Fibroblast of skin of back (primary cell): ENCODE results near the gene FADS3.
A peak's percentile ranks its signal among the peaks of the same experiment; 100 is the strongest.

Source experiments
- DNase-seq: peaks from one replicate; pipeline ENCODE4 v3.0.0-alpha.2; 2013

The FADS3 gene

DNA sequence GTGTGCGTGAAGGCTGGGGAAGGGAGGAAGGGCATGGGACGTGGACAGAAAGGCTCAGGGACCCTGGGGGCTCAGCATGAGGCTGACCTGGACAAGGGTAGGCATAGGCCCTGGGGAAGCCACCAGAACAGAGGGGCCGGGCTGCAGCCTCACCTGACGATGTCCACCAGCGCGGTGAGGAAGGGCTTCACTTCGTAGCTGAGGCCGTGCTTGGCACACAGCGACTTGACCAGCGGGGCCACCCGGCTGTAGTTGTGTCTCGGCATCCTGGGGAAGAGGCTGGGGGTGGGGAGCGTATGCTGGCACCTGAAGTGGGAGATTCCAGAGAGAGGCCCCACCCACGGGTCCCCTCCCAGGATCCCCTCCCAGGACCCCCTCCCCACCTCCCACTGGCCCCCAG lies 15.6 kb downstream of the FADS3 start:
- no peak for DNase-seq

DNA sequence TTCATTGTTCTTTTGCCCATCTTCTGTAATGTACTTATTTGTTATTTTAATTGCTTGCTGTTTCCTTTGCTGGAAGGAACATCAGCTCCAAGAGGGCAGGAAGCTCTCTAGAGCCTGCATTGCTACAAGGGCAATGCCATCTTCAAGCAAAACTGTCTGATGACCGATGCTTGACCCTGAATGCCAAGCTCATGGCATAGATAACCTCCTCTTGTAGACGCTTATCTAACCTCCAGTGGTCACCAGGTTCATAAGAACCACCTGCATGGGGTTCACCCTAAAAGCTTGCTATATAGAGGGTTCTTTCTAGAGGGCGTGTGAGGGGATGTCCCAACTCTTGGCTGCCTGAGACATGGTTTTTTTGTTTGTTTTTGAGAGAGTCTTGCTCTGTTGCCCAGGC lies 16.5 kb downstream of the FADS3 start:
- no peak for DNase-seq

DNA sequence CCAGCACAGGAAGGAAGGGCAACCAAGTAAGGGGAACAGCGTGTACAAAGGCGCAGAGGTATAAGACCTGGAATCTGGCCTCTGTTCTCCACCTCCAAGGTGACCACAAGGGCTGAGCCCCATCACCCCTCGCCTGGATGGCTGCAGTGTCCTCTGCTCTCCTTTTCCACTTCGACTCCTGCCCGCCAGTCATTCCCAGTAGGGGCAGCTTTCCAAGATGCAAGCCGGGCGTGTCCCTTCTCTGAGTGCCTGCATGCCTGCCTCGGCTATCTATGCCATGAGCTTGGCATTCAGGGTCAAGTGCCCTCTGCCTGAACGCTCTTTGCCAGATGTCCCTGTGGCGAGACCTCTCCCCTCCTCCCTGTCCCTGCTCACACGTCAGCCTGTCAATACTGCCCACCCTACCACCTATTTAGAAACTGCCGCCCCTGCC lies 17.0 kb downstream of the FADS3 start:
- DNase-seq: no peak

DNA sequence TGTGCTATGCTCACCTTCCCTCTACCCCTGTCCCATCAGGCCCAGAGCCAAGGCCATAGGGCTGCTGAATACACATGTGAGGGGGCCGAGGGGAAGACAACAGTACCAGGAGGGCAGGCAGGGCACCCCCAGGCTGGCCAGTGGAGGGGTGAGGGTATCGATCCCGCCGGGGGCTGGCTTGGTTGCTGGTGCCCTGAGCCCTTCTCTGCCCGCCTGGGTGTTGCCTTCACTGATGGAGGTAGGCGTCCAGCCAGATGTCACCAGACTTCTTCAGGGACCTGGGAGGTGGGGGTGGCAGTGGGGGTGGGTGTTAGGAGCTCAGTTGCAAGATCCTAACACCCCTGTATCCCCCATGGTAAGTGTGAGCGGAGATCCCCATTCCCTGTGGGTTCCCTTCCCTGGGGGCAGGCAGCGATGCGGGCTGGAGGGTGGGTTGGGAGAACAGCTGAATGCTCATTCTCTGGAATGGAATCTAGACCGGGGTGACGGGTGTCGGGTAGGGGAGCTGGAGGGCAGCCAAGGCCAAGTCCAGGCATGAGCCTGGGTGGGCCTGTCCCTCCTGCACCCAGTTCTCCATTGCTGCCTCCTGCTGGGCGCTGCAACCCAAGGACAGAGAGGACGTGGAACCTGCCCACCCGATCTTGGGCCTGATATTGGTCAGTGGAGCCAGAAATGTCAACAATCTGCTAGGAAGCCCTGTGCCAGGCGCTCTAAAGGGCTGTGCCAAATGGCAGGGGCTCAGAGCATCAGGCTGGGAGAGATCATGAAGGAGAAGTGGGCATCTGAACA lies 17.6 kb downstream of the FADS3 start:
- no peak for DNase-seq

DNA sequence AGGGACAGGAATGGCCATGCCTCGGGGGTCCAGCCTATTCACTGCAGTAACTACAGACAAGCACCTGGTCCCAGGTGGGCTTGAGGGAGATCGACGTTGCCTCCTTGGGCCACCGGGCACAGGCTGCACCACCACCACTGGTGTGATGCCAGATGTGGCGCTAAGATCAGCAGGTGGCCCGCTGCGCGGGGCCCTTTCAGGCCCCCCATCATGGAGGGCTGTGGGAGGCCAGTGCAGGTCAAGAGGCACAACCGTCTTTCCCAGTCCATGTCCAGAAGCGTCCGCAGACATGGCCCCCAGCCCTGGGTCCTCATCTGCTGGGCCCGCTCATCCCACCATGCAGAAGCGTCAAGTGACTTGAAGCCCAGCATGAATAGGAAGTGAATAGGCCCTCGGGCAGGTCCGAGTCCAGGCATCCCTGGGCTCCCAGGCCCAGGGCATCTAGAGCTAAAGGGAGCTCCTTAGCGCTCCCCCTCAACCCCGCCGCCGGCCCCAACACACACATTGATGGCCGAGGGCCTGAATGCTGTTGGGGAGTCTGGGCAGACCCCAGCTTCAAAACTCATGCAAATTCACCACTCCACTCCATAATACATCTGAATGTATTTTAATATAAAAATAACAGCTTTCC lies 18.3 kb downstream of the FADS3 start:
- DNase-seq: no peak

DNA sequence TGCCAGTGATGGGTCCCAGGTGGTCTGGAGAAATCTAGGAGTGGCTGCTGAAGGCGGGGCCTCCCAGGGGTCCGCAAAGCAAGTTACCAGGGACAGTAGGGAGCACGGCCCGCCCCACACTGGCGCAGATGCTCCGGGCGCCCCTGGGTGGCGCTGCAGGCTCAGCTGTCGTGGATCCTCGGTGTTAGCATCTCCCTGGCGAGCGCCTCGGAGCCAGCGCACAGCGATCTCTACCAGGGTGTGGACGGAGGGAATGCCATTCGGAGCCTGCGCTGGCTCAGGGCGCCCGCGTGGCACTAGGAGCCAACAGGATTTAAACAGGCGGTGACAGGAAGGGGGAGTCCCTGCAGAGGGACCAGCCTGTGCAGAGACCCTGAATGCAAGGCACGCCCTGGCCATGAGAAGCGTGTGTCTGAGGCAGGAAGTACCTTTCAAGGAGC lies 20.2 kb downstream of the FADS3 start:
- peak; percentile 81 for DNase-seq

DNA sequence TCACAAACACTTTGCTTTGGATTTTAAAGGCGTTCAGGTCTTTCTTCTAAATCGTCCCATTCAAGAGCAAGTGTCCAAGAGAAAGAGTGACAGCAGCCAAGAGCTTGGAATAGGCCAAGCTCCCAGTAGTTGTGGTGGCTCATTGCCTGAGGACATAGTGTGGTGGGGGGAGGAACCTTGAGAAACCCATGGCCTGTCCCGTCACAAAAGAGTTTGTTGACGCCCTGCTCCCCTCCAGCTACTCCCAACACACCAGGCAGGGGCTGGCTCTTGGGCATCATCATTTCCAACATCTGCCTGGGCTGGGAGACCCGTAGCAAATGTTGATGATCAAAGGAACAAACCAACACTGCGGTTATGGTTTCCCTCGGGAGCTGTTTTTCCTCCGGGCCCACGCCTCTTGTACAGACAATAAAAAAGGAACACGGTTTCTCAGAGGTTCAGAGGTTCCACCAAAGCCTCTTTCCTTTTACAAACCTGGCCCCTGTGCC lies 20.8 kb downstream of the FADS3 start:
- peak; percentile 20 for DNase-seq

DNA sequence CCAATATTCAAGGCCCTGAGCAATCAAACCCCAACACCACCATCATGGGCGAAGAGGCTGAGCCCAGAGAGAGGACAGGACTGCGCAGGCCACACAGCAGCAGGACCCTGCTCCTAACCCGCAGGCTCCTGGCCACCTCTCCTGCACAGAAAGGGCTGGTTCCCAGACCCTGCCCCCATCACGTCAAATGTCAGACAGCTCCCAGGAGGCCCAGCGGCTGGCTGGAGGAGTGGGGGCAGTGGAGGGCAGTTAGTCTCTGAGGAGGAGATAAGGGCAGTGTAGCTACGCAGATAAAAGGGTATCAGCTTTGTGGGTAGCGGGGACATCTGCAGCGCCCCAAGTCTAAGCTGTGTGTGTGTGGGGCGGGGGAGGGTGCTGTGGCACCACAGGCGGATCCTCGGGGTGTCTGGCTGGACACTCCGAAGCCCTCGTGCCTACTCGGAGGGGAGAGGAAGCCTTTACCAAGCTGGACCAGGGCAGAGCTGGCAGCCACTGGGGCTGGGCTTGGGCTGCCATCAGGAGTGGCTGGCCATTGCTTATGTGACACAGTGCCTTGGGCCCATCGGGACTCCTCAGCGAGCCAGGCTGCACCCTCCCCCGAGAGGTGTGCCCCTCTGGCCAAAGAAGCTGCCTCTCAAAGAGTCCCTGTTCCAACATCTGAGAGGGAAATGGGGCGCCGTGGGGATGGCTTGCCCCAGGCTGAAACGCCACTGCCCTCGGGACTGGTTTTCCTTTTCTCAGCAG lies 21.5 kb downstream of the FADS3 start:
- DNase-seq: no peak

DNA sequence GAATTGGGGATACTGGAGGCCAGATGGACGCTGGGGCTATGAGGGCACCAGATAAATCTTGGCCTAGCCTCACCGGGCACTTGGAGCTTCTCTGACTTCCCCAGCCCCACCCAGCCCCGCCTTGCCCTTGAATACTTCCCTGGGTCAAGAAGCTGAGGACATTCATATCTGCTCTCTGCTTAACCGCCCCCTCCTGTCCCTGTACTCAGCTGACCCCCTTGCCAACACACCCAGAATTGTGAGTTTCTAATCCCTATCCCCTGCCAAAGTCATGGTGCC lies 22.0 kb downstream of the FADS3 start:
- DNase-seq: no peak

DNA sequence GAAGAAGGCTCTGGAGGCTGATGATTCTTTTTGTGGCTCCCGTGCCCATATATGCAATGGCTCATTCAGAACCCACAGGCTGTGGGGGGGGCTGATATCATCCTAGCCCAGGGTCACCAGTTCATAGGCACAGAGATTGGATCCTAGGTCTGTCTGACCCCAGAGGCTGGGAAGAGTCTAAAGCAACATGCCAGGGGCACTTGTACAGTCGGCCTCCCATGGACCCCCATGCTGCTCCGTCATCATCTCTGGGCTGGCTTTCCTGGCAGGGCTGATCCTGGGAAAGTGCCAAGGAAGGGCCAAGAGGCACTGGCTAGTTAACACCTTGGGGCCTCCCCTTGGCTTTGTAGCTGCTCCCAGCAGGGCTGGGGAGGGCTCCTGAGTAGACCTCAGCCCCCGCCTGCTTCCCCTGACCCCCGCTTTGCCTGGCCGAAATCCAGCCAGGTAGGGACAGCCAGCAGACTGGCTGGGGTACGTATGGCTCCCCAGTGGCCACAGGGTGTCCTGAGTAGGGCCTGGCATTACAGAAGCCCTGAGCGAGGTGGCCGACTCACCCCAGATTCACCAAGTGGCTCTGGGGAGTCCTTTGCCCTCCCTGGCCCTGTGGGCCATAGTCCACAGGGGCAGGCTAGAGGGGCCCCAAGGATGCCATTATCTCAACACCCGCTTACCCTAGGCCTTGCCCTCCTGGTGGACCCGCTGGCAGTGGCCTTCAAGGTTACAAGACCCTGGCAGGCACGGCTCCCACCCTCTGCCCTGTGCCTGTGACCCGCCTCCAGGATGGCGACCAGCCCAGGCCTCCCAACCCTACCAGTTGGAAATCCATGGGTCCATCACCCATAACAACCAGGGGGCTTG lies 22.5 kb downstream of the FADS3 start:
- no peak for DNase-seq

DNA sequence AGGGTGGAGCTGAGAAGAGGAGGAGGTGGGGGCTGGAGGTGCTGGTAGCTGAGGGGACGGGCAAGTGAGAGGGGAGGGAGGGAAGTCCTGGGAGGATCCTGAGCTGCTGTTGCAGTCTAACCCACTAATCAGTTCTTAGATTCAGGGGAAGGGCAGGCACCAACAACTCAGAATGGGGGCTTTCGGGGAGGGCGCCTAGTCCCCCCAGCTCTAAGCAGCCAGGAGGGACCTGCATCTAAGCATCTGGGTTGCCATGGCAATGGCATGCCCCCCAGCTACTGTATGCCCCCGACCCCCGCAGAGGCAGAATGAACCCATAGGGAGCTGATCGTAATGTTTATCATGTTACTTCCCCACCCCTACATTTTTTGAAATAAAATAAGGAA lies 24.4 kb downstream of the FADS3 start:
- DNase-seq: no peak

DNA sequence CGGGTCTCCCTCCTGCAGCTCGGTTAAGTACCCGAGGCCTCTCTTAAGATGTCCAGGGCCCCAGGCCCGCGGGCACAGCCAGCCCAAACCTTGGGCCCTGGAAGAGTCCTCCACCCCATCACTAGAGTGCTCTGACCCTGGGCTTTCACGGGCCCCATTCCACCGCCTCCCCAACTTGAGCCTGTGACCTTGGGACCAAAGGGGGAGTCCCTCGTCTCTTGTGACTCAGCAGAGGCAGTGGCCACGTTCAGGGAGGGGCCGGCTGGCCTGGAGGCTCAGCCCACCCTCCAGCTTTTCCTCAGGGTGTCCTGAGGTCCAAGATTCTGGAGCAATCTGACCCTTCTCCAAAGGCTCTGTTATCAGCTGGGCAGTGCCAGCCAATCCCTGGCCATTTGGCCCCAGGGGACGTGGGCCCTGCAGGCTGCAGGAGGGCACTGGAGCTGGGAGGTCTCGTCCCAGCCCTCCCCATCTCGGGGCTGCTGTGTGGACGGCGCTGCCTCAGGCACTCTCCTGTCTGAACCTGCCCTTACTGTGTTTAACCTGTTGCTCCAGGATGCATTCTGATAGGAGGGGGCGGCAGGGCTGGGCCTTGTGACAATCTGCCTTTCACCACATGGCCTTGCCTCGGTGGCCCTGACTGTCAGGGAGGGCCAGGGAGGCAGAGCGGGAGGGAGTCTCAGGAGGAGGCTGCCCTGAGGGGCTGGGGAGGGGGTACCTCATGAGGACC lies 25.0 kb downstream of the FADS3 start:
- no peak for DNase-seq

DNA sequence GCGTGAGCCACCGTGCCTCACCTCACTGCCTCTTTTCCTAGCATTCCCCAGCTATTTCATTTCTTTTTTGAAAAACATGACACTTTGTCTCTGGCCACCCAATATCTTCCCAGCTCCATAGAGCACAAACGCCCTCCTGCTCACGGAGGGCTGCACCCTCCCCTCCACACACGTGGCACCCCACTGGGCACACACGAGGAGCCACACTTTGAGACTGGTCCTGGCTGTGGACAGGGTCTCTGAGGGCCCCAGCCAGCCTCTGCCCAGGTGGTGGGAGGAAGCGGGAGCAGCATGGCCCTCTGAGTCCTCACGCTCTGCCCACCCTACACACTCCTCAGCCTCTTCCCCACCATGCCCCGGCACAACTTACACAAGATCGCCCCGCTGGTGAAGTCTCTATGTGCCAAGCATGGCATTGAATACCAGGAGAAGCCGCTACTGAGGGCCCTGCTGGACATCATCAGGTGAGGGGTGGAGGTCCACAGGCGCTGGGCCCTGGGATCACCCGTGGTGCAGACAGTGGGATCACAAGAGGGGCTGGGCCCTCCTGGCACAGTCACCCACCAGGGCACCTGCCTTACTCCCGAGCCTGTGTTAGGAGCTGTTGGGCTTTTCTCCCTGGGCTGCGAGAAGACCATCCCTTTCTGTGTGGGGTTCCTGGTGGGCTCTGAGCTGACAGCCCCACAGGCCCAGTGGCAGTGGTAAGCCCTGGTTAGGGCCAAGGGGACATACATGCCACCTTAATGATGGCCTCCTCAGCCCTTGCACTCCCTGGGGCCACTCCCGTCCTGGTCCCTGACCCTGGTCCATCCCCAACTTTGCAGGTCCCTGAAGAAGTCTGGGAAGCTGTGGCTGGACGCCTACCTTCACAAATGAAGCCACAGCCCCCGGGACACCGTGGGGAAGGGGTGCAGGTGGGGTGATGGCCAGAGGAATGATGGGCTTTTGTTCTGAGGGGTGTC lies 26.2 kb downstream of the FADS3 start:
- no peak for DNase-seq

DNA sequence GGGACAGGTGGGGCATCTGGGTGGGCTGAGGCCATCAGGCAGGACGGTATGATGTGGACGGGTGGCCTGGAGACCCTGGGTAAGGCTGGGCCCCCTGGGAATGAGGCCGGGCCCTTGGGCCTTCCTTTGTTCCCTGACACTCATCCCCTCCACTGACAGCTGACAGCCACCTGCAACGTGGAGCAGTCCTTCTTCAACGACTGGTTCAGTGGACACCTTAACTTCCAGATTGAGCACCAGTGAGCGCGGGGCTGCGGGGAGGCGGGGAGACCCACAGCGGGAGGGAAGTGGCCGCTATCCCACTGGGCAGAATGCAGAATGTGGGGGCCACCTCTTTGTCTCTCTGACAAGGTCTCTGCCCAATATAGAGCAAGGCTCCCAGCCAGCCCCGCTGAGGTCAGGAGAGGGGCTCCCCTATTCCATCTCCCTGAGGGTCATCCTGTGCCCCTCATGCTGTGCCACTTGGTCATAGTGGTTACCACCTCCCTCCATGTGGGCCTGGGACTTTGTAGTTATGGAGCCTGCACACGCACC lies 27.7 kb downstream of the FADS3 start:
- no peak for DNase-seq

DNA sequence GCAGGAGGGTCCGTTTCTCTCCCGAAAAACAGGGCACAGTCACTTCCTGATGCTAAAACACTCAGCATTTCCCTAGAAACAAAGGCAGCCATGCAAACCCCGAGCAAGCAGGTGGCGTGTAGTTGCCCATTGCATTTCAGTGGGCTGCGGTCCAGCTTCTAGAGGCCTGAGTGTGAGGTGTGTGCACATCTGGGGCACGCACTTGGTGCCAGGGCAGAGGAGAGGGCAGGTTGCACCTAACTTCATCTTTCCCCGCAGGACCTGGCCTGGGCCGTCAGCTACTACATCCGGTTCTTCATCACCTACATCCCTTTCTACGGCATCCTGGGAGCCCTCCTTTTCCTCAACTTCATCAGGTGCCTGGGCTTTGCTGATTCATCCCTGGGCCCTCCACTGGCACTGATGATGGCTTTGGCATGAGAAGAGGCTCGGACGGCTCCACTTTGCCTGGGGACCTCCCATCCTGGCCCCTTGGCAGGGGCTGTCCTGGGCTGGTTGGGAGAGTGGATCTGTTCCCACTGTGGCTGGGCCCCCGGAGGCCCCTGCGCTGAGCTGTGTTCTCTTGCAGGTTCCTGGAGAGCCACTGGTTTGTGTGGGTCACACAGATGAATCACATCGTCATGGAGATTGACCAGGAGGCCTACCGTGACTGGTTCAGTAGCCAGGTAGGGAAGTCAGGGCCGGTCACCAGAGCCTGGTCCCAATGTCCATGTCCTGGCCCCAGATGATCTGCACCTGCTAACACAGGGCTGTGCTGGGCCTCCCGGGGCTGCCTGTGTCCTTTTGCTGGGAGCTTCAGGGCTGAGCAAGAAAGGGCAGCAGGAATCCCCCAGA lies 28.4 kb downstream of the FADS3 start:
- no peak for DNase-seq

DNA sequence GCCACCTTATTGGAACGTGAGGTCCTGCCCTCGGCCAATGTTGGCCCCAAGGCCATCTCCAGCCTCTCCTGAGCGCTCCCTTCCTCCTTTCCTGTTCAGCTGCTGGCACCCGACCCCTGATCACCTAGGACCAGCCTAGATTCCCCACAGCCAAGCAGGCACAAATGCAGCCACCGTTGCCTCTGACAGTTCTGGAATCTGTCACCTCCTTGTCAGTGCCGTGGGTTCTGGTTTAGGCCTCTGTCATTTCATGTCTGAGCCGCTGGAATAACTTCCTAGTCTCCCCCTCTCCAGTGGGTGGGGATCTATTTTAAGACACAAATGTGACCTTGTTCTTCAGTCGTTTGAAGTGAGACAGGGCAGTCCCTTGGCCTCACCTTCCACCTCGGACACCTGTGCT lies 29.7 kb downstream of the FADS3 start:
- DNase-seq: no peak

DNA sequence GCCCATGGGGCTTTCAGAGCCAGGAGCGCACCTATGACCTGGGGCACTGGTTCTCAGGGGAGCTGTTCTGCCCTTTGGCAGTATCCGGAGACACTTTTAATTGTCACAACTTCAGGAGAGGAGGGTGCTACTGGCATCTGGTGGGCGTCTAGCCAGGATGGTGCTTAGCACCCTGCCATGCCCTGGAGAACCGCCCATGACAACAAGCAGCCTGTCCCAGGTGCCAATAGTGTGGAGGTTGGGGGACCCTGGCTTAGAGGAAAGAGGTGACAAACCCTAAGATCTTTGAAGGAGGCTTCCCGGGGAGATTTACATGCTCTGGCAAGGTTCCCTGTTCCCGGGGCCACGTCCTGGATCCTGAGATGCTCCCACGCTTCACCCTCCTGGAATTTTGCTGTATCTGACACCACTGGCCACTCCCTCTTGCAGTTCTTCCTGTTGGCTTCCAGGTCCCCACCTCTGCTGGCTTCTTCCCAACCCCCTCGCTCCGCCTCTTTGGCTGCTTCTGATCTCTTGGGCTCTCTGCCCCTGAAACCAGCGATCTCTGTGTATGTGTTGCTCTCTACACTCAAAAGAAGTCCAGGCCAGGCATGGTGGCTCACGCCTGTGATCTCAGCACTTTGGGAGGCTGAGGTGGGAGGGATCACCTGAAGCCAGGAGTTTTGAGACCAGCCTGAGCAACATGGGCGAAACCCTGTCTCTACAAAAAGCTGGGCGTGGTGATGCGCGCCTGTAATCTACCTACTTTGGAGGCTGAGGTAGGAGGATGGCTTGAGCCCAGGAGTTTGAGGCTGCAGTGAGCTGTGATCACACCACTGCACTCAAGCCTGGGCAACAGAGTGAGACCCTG lies 31.1 kb downstream of the FADS3 start:
- DNase-seq: no peak

DNA sequence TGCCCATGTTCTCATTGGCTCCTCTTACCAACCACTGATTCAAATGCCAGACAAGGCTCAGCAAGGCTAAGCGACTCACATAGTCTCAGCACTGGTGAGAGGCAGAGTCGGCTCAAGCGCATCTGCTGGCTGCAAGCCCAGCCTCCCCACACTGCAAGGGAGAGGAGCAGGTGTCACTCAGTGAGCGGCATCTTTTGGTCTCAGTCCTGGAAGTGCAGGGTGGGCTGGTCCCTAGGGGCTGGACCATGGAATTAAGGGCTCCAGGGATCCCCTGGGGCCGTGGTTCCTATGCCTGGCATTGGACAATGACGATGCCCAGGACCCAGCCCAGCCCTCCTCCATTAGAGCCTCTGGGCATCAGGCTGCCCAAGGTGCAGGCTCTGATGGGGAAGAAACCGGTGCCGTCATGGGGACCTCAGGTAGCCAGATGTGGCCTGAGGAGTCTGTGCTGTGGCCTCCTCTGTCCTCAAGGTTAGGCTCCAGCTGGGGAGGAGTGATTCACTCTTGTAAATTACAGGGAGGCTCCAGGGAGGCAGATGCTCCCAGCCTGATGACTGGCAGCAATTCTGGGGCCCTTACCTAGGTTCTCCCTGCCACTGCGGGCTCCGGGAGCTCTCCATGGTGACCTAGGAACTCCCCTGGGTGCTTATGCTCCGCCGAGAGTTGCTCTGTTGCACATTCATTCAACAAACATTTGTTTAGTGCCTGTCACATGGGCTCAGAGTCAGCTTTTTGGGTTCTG lies 35.2 kb downstream of the FADS3 start:
- no peak for DNase-seq
